GM18870 (cell line): ENCODE results near the gene PDIA2.

Source experiments
- ATAC-seq: cut with Tn5 transposase; IDR thresholded peaks from one replicate; pipeline ENCODE4 v1.9.1; 2021; ENCODE audit warnings: moderate library complexity; ENCODE audit not compliant: unreplicated experiment

Gene PDIA2

DNA sequence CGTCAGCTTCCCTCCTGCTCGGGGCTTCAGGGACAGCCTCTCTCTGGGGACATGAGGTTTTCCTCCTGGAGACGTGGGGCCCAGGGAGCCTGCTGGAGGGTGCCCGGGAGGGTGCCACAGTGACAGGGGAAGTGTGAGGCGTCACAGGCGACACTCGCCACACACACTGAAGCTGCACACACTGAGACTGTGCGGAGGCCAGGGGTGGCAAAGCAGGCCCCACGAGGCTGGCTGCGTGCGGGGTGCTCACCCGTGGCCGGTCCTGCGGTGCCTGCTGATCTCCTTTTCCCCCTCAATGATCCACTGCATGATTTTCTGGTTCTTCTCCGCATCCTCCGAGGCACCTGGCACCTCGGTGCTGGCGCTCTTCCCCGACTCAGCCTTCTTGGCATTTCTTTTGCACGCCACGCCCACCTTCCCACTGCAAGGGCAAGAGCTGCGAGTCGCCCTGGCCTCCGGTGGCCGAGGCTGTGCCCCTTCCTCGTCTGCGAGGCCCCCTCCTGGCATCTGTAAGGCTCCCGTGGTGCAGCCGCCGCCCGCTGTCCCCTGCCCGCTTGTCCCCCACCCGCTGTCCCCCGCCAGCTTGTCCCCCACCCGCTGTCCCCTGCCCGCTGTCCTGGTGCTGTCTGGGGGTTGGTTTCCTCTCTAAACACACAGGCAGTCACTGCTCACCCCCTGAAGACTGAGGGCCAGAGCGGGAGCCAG is 14.0 kb downstream of the PDIA2 start:
- no peak for ATAC-seq

DNA sequence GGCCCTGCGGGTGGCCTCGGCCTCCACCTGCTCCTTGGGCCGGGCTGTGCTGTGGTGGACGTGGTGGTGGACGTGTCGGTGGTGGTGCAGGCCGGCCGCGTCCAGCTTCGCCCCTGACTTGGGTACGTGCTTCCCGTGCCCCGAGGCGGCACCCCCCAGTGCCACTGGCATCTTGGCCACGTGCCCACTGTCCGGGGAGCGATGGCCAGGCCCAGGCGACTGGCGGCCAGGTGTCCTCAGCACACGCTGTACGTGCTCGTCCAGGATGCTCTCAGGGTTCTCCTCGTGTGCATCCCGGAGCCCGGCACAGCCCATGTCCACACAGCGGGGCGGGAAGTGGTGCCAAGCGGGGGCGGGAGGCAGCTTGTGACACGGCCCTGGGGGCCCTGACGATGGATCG is 14.9 kb downstream of the PDIA2 start:
- ATAC-seq: no peak

GRCh38 chr16:301235-301634 is 18.3 kb downstream of the PDIA2 start:
- no peak for ATAC-seq

DNA sequence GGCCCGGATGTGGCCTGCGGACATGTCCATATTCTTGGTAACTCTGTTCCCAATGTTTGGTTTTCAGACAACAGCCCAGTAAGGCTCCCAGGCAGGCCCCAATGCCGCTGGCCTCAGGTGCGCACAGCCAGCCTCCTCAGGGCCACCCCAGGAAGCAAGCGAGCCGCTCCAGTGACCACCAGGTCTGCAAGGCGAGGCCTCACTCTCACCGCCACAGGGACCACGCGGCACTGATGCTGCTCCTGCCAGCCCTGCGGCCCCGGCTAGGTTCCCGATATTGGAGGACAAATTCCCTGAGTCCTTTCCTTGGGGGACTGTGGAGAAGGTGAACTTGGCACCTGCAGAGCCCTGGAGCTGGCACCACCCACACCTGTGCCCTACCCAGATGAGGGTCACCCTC is 19.0 kb downstream of the PDIA2 start:
- ATAC-seq: no peak

DNA sequence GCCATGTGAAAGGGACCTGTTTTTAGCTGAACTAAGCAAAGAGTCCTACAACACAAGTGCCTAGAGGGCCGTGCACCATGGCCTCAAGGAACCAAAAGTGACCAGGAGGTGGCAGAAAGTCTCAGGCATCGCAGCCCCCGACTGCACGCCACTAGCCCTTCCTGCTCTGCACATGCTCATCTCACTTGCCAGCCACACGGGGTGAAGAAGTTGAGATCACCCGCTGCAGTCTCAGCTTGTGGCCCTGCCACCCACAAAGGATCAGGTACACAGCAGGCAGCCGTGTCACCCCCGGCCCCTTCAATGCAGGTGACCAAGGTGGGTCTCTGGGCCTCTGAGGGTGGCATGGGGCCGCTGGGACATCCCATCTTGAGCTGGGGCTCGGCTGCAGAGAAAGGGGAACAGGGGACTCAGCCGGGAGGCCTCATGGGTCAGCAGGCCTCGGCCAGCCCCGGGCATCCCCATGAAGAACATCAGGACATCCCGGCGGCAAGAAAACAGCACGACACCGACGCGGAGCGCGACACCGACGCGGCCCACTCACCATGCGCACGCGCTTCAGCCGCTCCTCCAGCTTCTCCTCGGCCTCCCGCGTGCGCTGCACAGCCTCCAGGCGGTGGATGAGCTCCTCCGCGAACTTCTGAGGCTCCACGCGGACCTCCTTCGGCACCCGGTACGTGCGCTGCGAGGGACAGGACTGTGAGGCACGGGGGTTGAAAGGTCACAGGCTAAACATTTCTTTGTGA is 21.0 kb downstream of the PDIA2 start:
- no peak for ATAC-seq

DNA sequence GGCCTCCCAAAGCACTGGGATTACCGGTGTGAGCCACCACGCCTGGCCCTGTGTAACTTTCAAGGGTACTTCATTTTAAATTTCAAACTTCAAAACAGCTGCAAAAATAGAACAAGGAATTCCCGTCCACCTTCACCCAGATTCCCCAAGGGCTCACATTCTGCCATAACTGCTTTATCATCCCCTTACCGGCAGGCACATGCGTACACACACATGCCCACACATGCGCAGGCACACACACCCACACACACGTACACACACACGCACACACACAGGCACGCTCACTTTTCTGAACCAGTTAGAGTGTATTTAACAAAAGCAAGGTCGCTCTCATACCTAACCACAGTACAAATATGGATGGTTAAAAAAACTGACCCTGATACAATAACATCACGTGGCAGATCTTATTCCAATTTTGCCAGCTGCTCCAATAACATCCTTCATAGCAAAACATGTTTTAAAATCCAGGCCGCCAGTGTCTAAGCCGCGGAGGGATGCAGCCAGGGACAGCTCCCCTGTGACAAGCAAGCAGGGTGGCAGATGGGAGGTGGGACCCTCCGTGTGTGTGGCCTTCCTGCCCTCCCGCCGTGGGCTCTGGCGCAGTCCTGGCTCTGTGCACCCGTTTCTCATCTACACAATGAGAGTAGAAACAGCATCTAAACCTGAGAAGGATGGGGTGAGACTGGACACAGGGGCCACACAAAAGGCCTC is 23.1 kb downstream of the PDIA2 start:
- no peak for ATAC-seq

DNA sequence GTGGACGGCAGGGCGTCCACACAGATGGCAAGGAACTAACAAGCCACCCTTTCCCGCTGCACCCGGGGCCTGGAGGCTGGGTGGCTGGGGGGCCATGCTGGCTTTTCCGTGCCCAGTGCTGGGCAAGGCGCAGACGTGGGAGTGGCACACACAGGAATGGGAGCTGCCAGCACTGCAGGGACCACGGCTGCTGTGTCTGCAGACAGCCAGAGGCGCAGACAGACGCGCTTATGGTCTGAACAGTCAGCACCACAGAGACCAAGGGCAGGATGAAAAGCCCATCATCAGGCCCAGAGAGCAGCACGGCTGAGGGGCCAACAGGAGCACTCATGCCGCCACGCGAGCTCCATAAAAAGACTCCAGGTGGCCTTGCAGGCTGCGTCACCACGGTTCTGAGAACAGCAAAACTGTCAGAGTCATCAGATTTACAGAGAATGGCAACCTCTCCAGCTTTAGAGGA is 24.0 kb downstream of the PDIA2 start:
- no peak for ATAC-seq

- no peak for ATAC-seq
Measured at GRCh38 chr16:307691-308312, 24.8 kb downstream of the PDIA2 start.

- no peak for ATAC-seq
Measured at GRCh38 chr16:309476-309875, 26.5 kb downstream of the PDIA2 start.

DNA sequence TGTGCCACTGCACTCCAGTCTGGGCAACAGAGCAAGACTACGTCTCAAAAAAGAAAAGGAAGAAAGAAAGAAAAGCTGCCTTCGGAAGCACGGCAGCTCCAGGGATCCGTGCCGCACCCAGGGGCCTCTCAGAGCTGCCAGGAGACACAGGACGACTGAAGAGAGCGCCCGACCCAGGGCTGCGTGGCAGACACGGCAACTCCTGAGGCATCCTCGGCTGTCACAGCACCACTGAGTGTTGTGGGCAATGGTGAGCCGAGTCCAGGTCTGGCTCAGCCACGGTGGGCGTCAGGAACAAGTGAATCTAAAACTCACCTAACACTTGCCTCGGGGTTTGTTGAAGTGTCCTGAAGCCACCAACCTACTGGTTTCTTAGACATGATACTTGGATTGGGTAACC is 28.8 kb downstream of the PDIA2 start:
- no peak for ATAC-seq

DNA sequence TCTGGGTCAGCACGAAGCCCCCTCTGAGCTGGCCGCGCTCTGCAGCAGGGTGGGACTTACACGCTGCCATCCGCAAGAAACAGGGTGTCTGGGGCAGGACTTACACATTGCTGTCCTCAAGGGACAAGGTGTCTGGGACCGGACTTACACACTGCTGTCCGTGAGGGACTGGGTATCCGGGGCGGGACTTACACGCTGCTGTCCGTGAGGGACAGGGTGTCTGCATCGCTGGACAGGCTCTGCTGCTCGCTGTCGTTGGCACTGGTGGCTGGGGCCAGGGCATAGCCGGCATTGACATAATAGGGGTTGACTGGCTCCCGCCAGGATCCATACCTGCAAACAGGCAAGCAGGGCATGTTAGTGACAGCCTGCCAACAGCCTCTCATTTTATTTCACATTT is 31.4 kb downstream of the PDIA2 start:
- ATAC-seq: no peak

DNA sequence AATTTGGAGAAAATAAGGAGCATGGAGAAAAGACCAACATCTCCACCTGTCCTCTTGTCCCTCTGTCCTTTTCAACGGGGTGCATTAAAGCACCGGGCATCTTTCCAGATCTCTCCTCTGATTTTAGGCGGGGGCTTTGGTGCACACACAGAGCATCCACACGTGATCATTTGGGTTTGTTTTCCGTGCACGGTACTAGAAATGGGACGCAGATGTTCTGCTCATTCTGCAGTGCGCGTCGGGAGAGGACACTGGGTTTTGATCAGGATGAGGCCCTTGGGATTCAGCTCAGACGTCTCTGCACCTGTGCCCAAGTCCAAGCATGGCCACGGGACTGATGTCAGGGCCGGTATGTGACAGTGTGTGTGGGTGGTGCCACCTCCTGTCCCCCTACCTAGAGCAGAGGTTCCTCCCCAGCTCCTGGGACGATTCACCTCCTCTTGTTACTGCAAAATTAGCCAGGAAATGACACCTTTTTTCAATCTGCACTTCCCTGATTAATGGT is 31.9 kb downstream of the PDIA2 start:
- no peak for ATAC-seq

GRCh38 chr16:316741-317464 is 33.9 kb downstream of the PDIA2 start:
- ATAC-seq: no peak

- no peak for ATAC-seq
Measured at GRCh38 chr16:317583-317982, 34.6 kb downstream of the PDIA2 start.

- no peak for ATAC-seq
Measured at GRCh38 chr16:318628-319027, 35.7 kb downstream of the PDIA2 start.

DNA sequence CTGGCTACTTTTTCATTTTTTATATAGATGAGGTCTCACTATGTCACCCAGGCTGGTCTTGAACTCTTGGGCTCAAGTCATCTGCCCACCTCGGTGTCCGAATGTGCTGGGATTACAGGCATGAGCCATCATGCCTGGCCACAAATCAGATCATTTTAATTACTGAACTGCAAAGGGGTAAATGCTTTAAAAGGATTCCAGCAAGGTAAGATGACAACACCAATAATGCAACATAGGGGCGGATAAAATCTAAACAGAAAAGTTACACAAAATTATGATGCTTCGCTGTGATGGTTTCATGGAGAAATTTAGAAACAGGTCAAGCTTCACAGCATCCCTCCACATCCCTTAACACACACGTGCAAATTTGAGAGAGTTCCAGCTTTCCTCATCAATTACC is 37.2 kb downstream of the PDIA2 start:
- ATAC-seq: no peak

DNA sequence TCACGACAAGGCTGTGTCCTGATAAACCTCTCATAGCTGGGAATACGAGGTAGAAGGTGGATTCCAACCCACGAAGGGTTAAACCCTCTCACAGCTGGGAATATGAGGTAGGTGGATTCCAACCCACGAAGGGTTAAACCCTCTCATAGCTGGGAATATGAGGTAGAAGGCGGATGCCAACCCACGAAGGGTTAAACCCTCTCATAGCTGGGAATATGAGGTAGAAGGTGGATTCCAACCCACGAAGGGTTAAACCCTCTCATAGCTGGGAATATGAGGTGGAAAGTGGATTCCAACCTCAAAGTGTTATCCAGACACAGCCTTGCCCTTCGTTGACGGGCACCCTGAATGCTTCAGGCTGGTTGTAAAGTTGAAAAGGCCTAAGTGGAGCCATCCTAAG is 38.6 kb downstream of the PDIA2 start:
- ATAC-seq: no peak

- no peak for ATAC-seq
Measured at GRCh38 chr16:322476-323143, 39.6 kb downstream of the PDIA2 start.

GRCh38 chr16:324201-324450 is 41.2 kb downstream of the PDIA2 start:
- no peak for ATAC-seq
